GM12891 (cell line): ENCODE results near the gene DNASE1L2.

ENCODE experiments used
- PAX5 ChIP-seq: IDR thresholded peaks from 2 replicates; pipeline ENCODE4 v1.6.1; 2011; ENCODE audit warnings: low read length, moderate library complexity, mild to moderate bottlenecking; ENCODE audit not compliant: insufficient read depth, severe bottlenecking
- POLR2A ChIP-seq: IDR thresholded peaks from 2 replicates; pipeline ENCODE4 v1.6.1; 2011; ENCODE audit warnings: low read depth, low read length, control low read depth
- POLR2AphosphoS5 ChIP-seq: IDR thresholded peaks from 2 replicates; pipeline ENCODE4 v1.6.1; 2011; ENCODE audit warnings: low read depth, low read length, control low read depth
- SPI1 ChIP-seq: IDR thresholded peaks from 2 replicates; pipeline ENCODE4 v1.6.1; 2011; ENCODE audit warnings: low read depth, low read length, control low read depth
- TAF1 ChIP-seq: IDR thresholded peaks from 2 replicates; pipeline ENCODE4 v1.6.1; 2011; ENCODE audit warnings: low read depth, low read length, control low read depth

DNA sequence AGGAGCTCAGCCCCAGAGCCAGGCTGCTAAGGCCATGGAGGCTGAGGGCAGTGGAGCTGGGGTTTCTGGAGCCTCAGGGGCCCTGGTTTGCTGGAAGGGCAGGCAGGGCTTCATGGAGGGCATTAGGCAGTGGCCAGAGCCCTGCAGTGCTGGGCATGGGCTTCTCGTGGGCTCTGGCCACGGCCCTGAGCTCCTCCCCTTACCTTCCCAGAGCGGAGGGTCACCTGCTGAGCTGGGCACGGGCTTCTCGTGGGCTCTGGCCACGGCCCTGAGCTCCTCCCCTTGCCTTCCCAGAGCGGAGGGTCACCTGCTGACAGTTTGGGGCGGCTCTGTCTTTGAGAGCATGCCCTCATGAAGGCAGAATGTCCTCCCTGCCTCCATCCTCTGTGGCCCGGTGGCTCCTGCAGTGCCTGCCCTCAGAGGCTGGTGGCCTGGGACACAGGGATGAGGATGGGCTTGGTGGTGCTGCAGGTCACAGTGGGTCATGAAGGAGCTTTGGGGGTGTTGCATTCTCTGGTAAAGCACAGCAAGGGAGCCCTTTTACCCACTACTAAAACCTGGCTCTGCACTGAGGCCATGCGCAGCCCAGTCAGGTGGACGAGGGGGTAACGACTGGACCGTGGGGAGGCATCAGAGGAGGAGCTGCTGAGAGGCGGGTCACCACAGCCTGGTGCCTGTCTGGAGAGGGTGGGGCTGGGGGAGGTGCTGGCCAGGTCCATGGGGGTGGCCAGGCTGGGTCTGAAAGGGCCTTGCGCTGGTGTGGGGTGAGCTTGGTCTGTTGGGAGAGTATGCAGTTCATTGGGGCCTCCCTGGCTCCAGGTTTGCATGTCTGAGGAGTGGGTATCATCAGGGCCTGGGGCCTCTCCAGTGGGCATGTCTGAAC, 34.6 kb downstream of the DNASE1L2 start:
- TF ChIP-seq TAF1, result no peak
- no peak for TF ChIP-seq POLR2AphosphoS5
- no peak for TF ChIP-seq POLR2A
- TF ChIP-seq PAX5, result no peak
- no peak for TF ChIP-seq SPI1
